HCT116 (cell line): Measurements from ENCODE around the gene KCMF1.

ENCODE experiments used
- CEBPB ChIP-seq: IDR thresholded peaks from 2 replicates; pipeline ENCODE4 v1.6.1; 2012; ENCODE audit warnings: low read depth
- CTCF ChIP-seq, 3 experiments: fragments of 200-600 bp in 1 of 3; sonication (generic) in 1 of 3; IDR thresholded peaks in 2 of 3; conservative IDR thresholded peaks in 1 of 3; 2 replicates each; pipeline ENCODE4 v1.5.1; 2012 to 2017; ENCODE audit warnings: low read depth in 2 of 3, low read length in 2 of 3, antibody characterized with exemption in 1 of 3, borderline replicate concordance in 1 of 3, control low read depth in 1 of 3, mild to moderate bottlenecking in 1 of 3, mixed read lengths in 1 of 3, mixed run types in 1 of 3, moderate library complexity in 1 of 3; ENCODE audit not compliant: insufficient read depth in 1 of 3
- EGR1 ChIP-seq: IDR thresholded peaks from 2 replicates; pipeline ENCODE4 v1.6.1; 2012; ENCODE audit warnings: low read depth
- ELF1 ChIP-seq: IDR thresholded peaks from 2 replicates; pipeline ENCODE4 v1.6.1; 2012; ENCODE audit warnings: low read depth, borderline replicate concordance
- EZH2 ChIP-seq: fragments of 200-600 bp; sonication (generic); IDR thresholded peaks from 2 replicates; pipeline ENCODE4 v1.6.1; 2017; ENCODE audit warnings: antibody characterized with exemption, mixed run types
- POLR2A ChIP-seq: IDR thresholded peaks from 2 replicates; pipeline ENCODE4 v1.7.0; 2011; ENCODE audit warnings: borderline replicate concordance; ENCODE audit not compliant: insufficient read depth, insufficient read length; ENCODE audit errors: extremely low read depth
- SIN3A ChIP-seq: IDR thresholded peaks from 2 replicates; pipeline ENCODE4 v1.6.1; 2012; ENCODE audit warnings: low read depth
- SP1 ChIP-seq: IDR thresholded peaks from 2 replicates; pipeline ENCODE4 v1.6.1; 2012; ENCODE audit warnings: low read depth
- TF ChIP-seq, protein P1 (sequence below): IDR thresholded peaks from 2 replicates; pipeline ENCODE4 v1.6.1; 2011; ENCODE audit warnings: mild to moderate bottlenecking, low read length, moderate library complexity; ENCODE audit not compliant: insufficient replicate concordance; ENCODE audit errors: extremely low read depth
- TF ChIP-seq, protein P2 (sequence below): IDR thresholded peaks from 2 replicates; pipeline ENCODE4 v1.6.1; 2012

DNA sequence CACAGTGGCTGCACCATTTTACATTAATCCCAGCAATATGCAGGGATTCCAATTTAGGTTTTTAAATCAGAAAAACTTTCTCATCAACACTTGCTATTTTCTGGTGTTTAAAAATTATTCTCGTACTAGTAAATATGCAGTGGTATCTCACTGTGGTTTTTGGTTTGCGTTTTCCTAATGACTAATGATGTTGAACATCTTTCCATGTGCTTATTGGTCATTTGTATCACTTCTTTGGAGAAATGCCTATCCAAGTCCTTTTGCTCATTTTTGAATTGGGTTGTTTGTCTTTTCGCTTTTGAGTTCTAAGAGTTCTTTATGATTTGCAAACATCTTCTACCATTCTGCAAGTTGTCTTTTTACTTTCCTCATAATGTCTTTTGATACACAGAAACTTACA is 100.1 kb downstream of the KCMF1 start:
- TF ChIP-seq, protein P1, sequence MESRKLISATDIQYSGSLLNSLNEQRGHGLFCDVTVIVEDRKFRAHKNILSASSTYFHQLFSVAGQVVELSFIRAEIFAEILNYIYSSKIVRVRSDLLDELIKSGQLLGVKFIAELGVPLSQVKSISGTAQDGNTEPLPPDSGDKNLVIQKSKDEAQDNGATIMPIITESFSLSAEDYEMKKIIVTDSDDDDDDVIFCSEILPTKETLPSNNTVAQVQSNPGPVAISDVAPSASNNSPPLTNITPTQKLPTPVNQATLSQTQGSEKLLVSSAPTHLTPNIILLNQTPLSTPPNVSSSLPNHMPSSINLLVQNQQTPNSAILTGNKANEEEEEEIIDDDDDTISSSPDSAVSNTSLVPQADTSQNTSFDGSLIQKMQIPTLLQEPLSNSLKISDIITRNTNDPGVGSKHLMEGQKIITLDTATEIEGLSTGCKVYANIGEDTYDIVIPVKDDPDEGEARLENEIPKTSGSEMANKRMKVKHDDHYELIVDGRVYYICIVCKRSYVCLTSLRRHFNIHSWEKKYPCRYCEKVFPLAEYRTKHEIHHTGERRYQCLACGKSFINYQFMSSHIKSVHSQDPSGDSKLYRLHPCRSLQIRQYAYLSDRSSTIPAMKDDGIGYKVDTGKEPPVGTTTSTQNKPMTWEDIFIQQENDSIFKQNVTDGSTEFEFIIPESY, result no peak
- TF ChIP-seq POLR2A, result no peak
- TF ChIP-seq CTCF (IDR thresholded peaks at IDR 0.05 in 2 of 3, conservative IDR thresholded peaks at IDR 0.05 in 1 of 3; ENCODE audit: borderline replicate concordance in 1 of 3, insufficient read depth in 1 of 3, low read depth in 2 of 3, low read length in 2 of 3), result no peak
- TF ChIP-seq SP1, result no peak
- no peak for TF ChIP-seq EZH2
- TF ChIP-seq, protein P2, sequence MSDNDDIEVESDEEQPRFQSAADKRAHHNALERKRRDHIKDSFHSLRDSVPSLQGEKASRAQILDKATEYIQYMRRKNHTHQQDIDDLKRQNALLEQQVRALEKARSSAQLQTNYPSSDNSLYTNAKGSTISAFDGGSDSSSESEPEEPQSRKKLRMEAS, result no peak
- no peak for TF ChIP-seq SIN3A
- no peak for TF ChIP-seq ELF1
- no peak for TF ChIP-seq CEBPB
- TF ChIP-seq EGR1, result no peak
